BLaER1 (cell line): ENCODE results near the gene SIVA1.

ENCODE experiments used
- H3K27ac ChIP-seq: shearing (Covaris generic); formaldehyde crosslinking; 2 replicates; pipeline ENCODE4 v1.8.1; 2022
- H3K27me3 ChIP-seq: shearing (Covaris generic); formaldehyde crosslinking; 2 replicates; pipeline ENCODE4 v1.8.1; 2022
- H3K36me3 ChIP-seq: shearing (Covaris generic); formaldehyde crosslinking; 2 replicates; pipeline ENCODE4 v1.8.1; 2022
- H3K4me1 ChIP-seq: shearing (Covaris generic); formaldehyde crosslinking; 2 replicates; pipeline ENCODE4 v1.8.1; 2022
- H3K4me2 ChIP-seq: shearing (Covaris generic); formaldehyde crosslinking; 2 replicates; pipeline ENCODE4 v1.8.1; 2022
- H3K4me3 ChIP-seq: shearing (Covaris generic); formaldehyde crosslinking; 2 replicates; pipeline ENCODE4 v1.8.1; 2022
- H3K9ac ChIP-seq: shearing (Covaris generic); formaldehyde crosslinking; 2 replicates; pipeline ENCODE4 v1.8.1; 2022
- H3K9me3 ChIP-seq: shearing (Covaris generic); formaldehyde crosslinking; 2 replicates; pipeline ENCODE4 v1.8.1; 2022
- H4K20me1 ChIP-seq: shearing (Covaris generic); formaldehyde crosslinking; 2 replicates; pipeline ENCODE4 v1.8.1; 2022
- Cebpa-rat ChIP-seq: shearing (Covaris generic); IDR thresholded peaks from 2 replicates; pipeline ENCODE4 v1.8.1; 2022

SIVA1 gene

DNA sequence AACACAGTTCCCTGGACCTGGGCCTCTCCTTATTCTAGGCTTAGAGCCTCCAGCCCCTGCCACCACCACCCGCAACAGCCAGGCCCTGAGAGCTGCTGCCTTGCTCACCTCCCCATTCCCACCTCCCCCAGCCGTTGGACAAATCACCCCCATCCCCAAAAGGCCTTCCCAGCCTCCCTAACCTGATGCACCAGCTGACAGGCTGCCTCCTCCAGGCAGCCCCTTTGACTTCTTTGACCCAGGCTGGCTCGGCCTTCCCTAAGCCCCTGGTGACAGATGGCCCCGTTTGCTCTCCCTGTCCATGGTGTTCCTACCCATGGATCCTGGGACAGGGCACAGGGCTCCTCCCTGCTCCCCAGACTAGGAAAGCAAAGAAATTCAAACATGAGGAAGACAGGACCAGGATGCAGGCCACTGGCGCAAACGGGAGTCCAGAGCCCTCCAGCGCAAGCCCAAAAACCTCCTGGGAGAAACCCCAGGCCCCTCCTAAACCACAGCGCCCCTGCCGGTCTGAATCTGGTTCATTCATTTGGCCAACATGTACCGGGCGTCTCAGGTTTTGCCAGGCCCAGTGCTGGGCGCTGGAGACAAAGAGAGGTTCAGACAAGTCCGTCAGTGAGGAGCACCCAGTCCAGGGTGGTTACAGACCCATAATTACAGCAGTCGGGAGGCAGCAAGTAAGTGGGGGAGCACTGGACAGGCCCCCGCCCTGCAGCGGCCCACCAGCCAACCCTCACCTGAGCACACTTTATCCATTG is 40.2 kb downstream of the SIVA1 start:
- TF ChIP-seq Cebpa-rat = no peak
- peak overlapping the region; percentile 98 for H3K9ac ChIP-seq
- H3K4me1 ChIP-seq = peaks cover 86% of the 10 kb centered on the region
- peaks cover 13% of the 10 kb centered on the region; the same call in 1 of the 2 replicates for H3K27me3 ChIP-seq
- H4K20me1 ChIP-seq = peaks cover 70% of the 10 kb centered on the region
- peak overlapping the region; percentile 58 for H3K27ac ChIP-seq
- H3K36me3 ChIP-seq = peaks cover 50% of the 10 kb centered on the region
- H3K4me2 ChIP-seq = peak overlapping the region; percentile 97
- peak overlapping the region; percentile 98 for H3K4me3 ChIP-seq
- H3K9me3 ChIP-seq = no peaks in the 10 kb centered on the region

GRCh38 chr14:104793703-104793959 is 40.7 kb downstream of the SIVA1 start:
- H3K4me2 ChIP-seq = peak overlapping the region; percentile 97
- H3K27ac ChIP-seq = peak overlapping the region; percentile 96; the same call in 1 of the 2 replicates
- peak overlapping the region; percentile 98 for H3K9ac ChIP-seq
- H4K20me1 ChIP-seq = peaks cover 65% of the 10 kb centered on the region
- no peak for TF ChIP-seq Cebpa-rat
- H3K4me3 ChIP-seq = peak overlapping the region; percentile 98
- peaks cover 86% of the 10 kb centered on the region for H3K4me1 ChIP-seq
- no peaks in the 10 kb centered on the region for H3K9me3 ChIP-seq
- H3K36me3 ChIP-seq = peaks cover 45% of the 10 kb centered on the region
- H3K27me3 ChIP-seq = peaks cover 18% of the 10 kb centered on the region; the same call in 1 of the 2 replicates

DNA sequence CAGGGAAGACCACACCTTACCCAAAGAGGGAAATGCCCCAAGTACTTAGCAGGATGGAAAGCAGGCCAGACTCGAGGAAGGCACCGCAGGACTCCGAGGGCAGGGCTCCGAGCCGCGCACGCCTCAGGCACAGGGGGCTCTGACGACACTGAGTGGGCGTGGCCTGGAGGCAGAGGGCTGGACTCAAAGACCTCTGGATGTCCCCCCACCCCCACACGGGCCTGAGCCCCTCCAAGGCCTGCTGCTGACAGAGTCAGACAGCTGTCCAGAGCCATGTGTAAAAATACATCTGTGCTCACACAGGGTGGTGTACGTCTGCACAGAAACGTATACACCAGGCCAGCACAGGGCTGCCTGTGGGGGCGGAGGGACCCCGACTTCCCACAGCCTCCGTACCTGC is 41.2 kb downstream of the SIVA1 start:
- no peaks in the 10 kb centered on the region for H3K9me3 ChIP-seq
- H3K36me3 ChIP-seq = peaks cover 40% of the 10 kb centered on the region
- no peak for TF ChIP-seq Cebpa-rat
- H3K27ac ChIP-seq = peak overlapping the region; percentile 96
- peak overlapping the region; percentile 97 for H3K4me2 ChIP-seq
- H4K20me1 ChIP-seq = peaks cover 60% of the 10 kb centered on the region
- peaks cover 23% of the 10 kb centered on the region; the same call in 1 of the 2 replicates for H3K27me3 ChIP-seq
- H3K4me3 ChIP-seq = peak overlapping the region; percentile 98
- H3K4me1 ChIP-seq = peaks cover 86% of the 10 kb centered on the region
- H3K9ac ChIP-seq = peak overlapping the region; percentile 98

DNA sequence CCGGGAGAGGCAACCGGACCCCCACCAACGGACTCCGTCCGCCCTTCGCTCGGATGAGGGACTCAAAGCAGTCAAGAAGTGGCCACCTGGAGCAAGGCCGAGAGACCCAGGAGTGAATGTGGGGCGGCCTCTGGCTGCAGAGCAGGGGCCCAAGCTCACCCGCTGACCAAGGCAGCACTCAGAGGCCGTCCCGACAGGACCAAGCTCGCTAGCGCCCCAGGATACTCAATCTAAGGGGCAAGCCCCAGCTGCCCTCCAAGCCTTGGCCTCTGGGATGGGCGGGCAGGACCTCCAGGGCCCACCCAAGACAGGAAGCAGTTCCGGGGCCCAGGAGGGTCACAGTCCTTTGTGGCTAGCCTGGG is 41.7 kb downstream of the SIVA1 start:
- Histone ChIP-seq H3K4me3 (peak overlapping the region; percentile 98), H3K9ac (peak overlapping the region; percentile 98), H4K20me1 (peaks cover 55% of the 10 kb centered on the region), H3K4me2 (peak overlapping the region; percentile 97), H3K27me3 (peaks cover 24% of the 10 kb centered on the region; the same call in 1 of the 2 replicates), H3K27ac (peak overlapping the region; percentile 96), H3K4me1 (peaks cover 86% of the 10 kb centered on the region), H3K36me3 (peaks cover 35% of the 10 kb centered on the region), H3K9me3 (no peaks in the 10 kb centered on the region)
- TF ChIP-seq Cebpa-rat = no peak

- peak within 1 kb of the TSS; percentile 98 for H3K4me2 ChIP-seq
- peak within 1 kb of the TSS; percentile 96 for H3K27ac ChIP-seq
- H3K36me3 ChIP-seq = peaks cover 30% of the 10 kb centered on the region
- peaks cover 24% of the 10 kb centered on the region; the same call in 1 of the 2 replicates for H3K27me3 ChIP-seq
- peaks cover 49% of the 10 kb centered on the region for H4K20me1 ChIP-seq
- H3K4me3 ChIP-seq = peak within 1 kb of the TSS; percentile 98
- H3K9ac ChIP-seq = peak within 1 kb of the TSS; percentile 98
- TF ChIP-seq Cebpa-rat = no peak
- H3K4me1 ChIP-seq = peaks cover 88% of the 10 kb centered on the region
- H3K9me3 ChIP-seq = no peaks in the 10 kb centered on the region
These were observed 42.2 kb downstream of the SIVA1 start, which contains the start of gene AKT1 for GRCh38 chr14:104794993-104795780. Gene AKT1, minus strand, starts transcription at chr14:104795748. Its CDS starts 3,105 bp downstream, at chr14:104792643.

- H3K4me3 ChIP-seq = peak overlapping the region; percentile 98
- H3K9ac ChIP-seq = peak overlapping the region; percentile 98
- H4K20me1 ChIP-seq = peaks cover 41% of the 10 kb centered on the region
- H3K36me3 ChIP-seq = peaks cover 21% of the 10 kb centered on the region
- peak overlapping the region; percentile 98 for H3K4me2 ChIP-seq
- peaks cover 80% of the 10 kb centered on the region for H3K4me1 ChIP-seq
- H3K27me3 ChIP-seq = peaks cover 24% of the 10 kb centered on the region; the same call in 1 of the 2 replicates
- no peaks in the 10 kb centered on the region for H3K9me3 ChIP-seq
- TF ChIP-seq Cebpa-rat = no peak
- peak overlapping the region; percentile 96 for H3K27ac ChIP-seq
These were observed 43.1 kb downstream of the SIVA1 start for GRCh38 chr14:104795781-104796686.

GRCh38 chr14:104796687-104797081 is 43.7 kb downstream of the SIVA1 start:
- no peak for TF ChIP-seq Cebpa-rat
- Histone ChIP-seq H4K20me1 (peaks cover 40% of the 10 kb centered on the region), H3K27ac (no peak overlapping the region), H3K4me1 (peaks cover 80% of the 10 kb centered on the region), H3K36me3 (peaks cover 15% of the 10 kb centered on the region), H3K9ac (no peak overlapping the region; the same call in 1 of the 2 replicates), H3K4me2 (peak overlapping the region; percentile 98), H3K27me3 (peaks cover 24% of the 10 kb centered on the region; the same call in 1 of the 2 replicates), H3K9me3 (no peaks in the 10 kb centered on the region), H3K4me3 (no peak overlapping the region; the same call in 1 of the 2 replicates)

DNA sequence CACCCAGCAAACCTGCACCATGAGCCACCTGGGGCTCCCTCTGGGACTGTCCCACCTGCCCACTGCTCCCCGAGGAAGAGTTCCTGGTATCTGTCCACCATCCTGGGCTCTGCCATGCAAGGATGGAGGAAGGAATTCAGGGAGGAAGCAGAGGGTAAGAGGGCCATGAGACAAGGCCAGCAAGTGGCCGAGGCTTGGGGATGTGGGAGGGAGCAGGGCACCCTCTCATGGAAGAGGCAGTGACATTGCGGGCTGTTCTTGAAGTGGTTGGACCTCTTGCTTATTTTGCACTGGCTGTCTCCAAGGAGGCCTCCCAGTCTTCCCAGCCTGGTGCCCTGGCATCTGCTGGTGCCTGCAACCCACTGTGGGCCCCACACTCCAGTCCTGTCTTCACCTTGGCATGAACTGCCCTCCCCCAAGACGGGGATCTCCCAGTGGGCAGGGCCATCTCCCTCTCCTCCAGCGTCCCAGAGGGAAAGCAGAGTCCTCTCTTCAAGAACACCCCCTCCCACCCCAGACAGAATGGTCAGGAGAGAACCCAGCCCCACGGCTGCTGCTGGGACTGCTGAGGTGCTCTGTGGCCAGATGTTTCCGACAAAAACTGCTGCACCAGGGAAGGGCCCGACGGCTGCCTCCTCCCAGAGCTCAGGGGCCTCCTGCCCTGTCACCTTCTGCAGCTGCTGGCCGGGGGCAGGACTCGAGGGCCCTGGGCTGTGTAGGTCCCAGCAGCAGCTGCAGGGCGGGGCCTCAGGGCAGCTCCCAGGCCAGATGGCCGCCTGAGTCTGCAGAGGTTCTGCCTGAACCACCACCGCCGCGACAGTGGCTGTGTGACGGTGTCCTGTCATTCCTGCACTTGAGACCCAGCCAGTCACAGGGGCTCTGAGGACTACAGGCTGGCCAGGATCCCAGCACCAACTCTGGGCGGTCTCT is 44.4 kb downstream of the SIVA1 start:
- H4K20me1 ChIP-seq = peaks cover 40% of the 10 kb centered on the region
- peaks cover 8% of the 10 kb centered on the region; the same call in 1 of the 2 replicates for H3K36me3 ChIP-seq
- H3K4me2 ChIP-seq = peak overlapping the region; percentile 98
- no peaks in the 10 kb centered on the region for H3K9me3 ChIP-seq
- H3K4me3 ChIP-seq = no peak overlapping the region
- peak overlapping the region; percentile 19 for H3K27ac ChIP-seq
- H3K27me3 ChIP-seq = peaks cover 24% of the 10 kb centered on the region; the same call in 1 of the 2 replicates
- H3K9ac ChIP-seq = peak overlapping the region; percentile 27
- H3K4me1 ChIP-seq = peaks cover 80% of the 10 kb centered on the region
- TF ChIP-seq Cebpa-rat = no peak
